ENCODE results near the gene PTPRA. TPM values are rescaled to one million over a fixed set of nuclear protein-coding genes. Genes with fewer than 3 reads are reported as not detected.

Gene PTPRA
- total RNA-seq, 1 experiment from 2014 or later = 58.4 TPM

DNA sequence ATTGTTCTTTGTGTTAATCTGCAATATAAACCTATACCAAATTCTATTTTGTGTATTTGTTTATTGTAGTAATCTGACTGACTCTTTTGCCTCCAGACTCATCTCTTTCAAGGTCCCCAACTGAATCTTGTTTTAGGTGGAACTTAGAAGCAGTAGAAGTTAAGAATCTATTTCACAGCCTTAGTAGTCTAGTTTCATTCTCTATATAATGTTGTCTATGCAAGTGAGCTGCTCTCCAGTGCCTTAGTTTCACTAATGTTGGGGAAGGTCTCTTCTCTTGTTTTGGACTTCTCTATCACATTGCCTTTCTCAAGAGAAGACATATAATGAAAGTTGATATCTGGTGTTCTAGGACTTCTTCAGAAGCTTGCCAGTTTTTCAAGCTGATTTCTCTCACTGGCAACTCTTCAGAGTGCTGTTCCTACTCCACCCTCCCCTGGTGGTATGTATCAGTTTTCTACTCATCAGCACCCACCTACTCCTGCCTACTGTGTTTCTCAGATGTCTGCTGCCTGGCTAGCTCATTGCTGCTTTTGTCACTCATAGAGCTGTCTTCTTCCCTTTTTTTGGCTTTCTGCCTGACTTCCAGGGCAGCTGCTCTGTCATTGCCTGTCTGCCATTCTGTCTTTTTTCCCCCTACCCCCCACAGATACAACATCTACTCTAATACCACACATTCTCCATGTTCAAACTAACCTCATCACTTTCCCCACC, 82.1 kb downstream of the PTPRA start:
- Histone ChIP-seq H3K4me2 (ENCODE audit: low read depth, low read length, poor library complexity, severe bottlenecking) (no peak overlapping the region), H3K9me2 (replicated peaks; ENCODE audit: insufficient read depth, low read length) (no peaks in the 10 kb centered on the region), H3K36me3 (ENCODE audit: insufficient read depth, low read length) (peaks cover 9% of the 10 kb centered on the region; the same call in 1 of the 2 replicates), H3K4me3 (ENCODE audit: low read length) (no peak overlapping the region), H4K20me1 (ENCODE audit: insufficient read depth, low read depth, low read length) (no peaks in the 10 kb centered on the region), H3K4me1 (ENCODE audit: low read length) (no peaks in the 10 kb centered on the region; the same call in 1 of the 2 replicates), H3K27ac (ENCODE audit: low read length) (no peak overlapping the region), H2AFZ (ENCODE audit: low read length) (no peak overlapping the region), H3K9me3 (ENCODE audit: low read length) (no peaks in the 10 kb centered on the region), H3K9ac (ENCODE audit: low read length) (no peak overlapping the region), H3K27me3 (ENCODE audit: low read length) (no peaks in the 10 kb centered on the region), H3K79me2 (ENCODE audit: low read length) (peaks cover 79% of the 10 kb centered on the region)
- no peak for DNase-seq

- no peak for DNase-seq
- no peak overlapping the region for H3K27ac ChIP-seq (ENCODE audit: low read length)
- peaks cover 9% of the 10 kb centered on the region; the same call in 1 of the 2 replicates for H3K36me3 ChIP-seq (ENCODE audit: insufficient read depth, low read length)
- peaks cover 79% of the 10 kb centered on the region for H3K79me2 ChIP-seq (ENCODE audit: low read length)
- H3K4me2 ChIP-seq (ENCODE audit: low read depth, low read length, poor library complexity, severe bottlenecking) = no peak overlapping the region
- H3K9ac ChIP-seq (ENCODE audit: low read length) = no peak overlapping the region
- H4K20me1 ChIP-seq (ENCODE audit: insufficient read depth, low read depth, low read length) = no peaks in the 10 kb centered on the region
- no peaks in the 10 kb centered on the region for H3K9me2 ChIP-seq (replicated peaks; ENCODE audit: insufficient read depth, low read length)
- H2AFZ ChIP-seq (ENCODE audit: low read length) = no peak overlapping the region
- no peaks in the 10 kb centered on the region for H3K9me3 ChIP-seq (ENCODE audit: low read length)
- no peak overlapping the region for H3K4me3 ChIP-seq (ENCODE audit: low read length)
- no peaks in the 10 kb centered on the region; the same call in 1 of the 2 replicates for H3K4me1 ChIP-seq (ENCODE audit: low read length)
- no peaks in the 10 kb centered on the region for H3K27me3 ChIP-seq (ENCODE audit: low read length)
Measured at GRCh38 chr20:2956480-2956879, 83.2 kb downstream of the PTPRA start.

GRCh38 chr20:2967841-2968240, 94.6 kb downstream of the PTPRA start:
- Histone ChIP-seq H3K36me3 (ENCODE audit: insufficient read depth, low read length) (no peaks in the 10 kb centered on the region; the same call in 1 of the 2 replicates), H3K4me3 (ENCODE audit: low read length) (no peak overlapping the region), H3K27ac (ENCODE audit: low read length) (no peak overlapping the region), H4K20me1 (ENCODE audit: insufficient read depth, low read depth, low read length) (no peaks in the 10 kb centered on the region), H3K4me1 (ENCODE audit: low read length) (no peaks in the 10 kb centered on the region), H2AFZ (ENCODE audit: low read length) (no peak overlapping the region), H3K4me2 (ENCODE audit: low read depth, low read length, poor library complexity, severe bottlenecking) (no peak overlapping the region), H3K9ac (ENCODE audit: low read length) (no peak overlapping the region), H3K79me2 (ENCODE audit: low read length) (peaks cover 60% of the 10 kb centered on the region), H3K9me3 (ENCODE audit: low read length) (no peaks in the 10 kb centered on the region), H3K9me2 (replicated peaks; ENCODE audit: insufficient read depth, low read length) (no peaks in the 10 kb centered on the region), H3K27me3 (ENCODE audit: low read length) (no peaks in the 10 kb centered on the region)
- DNase-seq = no peak

- no peaks in the 10 kb centered on the region for H3K9me2 ChIP-seq (replicated peaks; ENCODE audit: insufficient read depth, low read length)
- H4K20me1 ChIP-seq (ENCODE audit: insufficient read depth, low read depth, low read length) = no peaks in the 10 kb centered on the region
- no peak overlapping the region for H3K4me2 ChIP-seq (ENCODE audit: low read depth, low read length, poor library complexity, severe bottlenecking)
- peaks cover 3% of the 10 kb centered on the region; the same call in 1 of the 2 replicates for H3K36me3 ChIP-seq (ENCODE audit: insufficient read depth, low read length)
- DNase-seq = no peak
- H3K27me3 ChIP-seq (ENCODE audit: low read length) = no peaks in the 10 kb centered on the region
- H3K27ac ChIP-seq (ENCODE audit: low read length) = no peak overlapping the region
- H3K4me3 ChIP-seq (ENCODE audit: low read length) = no peak overlapping the region
- H3K9ac ChIP-seq (ENCODE audit: low read length) = no peak overlapping the region
- H3K9me3 ChIP-seq (ENCODE audit: low read length) = no peaks in the 10 kb centered on the region
- peaks cover 75% of the 10 kb centered on the region for H3K79me2 ChIP-seq (ENCODE audit: low read length)
- no peaks in the 10 kb centered on the region for H3K4me1 ChIP-seq (ENCODE audit: low read length)
- no peak overlapping the region for H2AFZ ChIP-seq (ENCODE audit: low read length)
Measured at GRCh38 chr20:2972126-2972525, 98.8 kb downstream of the PTPRA start.

GRCh38 chr20:2973574-2973973, 100.3 kb downstream of the PTPRA start:
- H3K79me2 ChIP-seq (ENCODE audit: low read length) = peaks cover 71% of the 10 kb centered on the region
- peaks cover 3% of the 10 kb centered on the region; the same call in 1 of the 2 replicates for H3K36me3 ChIP-seq (ENCODE audit: insufficient read depth, low read length)
- no peaks in the 10 kb centered on the region for H3K9me2 ChIP-seq (replicated peaks; ENCODE audit: insufficient read depth, low read length)
- no peak overlapping the region for H2AFZ ChIP-seq (ENCODE audit: low read length)
- H3K4me3 ChIP-seq (ENCODE audit: low read length) = no peak overlapping the region
- no peak overlapping the region for H3K4me2 ChIP-seq (ENCODE audit: low read depth, low read length, poor library complexity, severe bottlenecking)
- no peaks in the 10 kb centered on the region for H3K27me3 ChIP-seq (ENCODE audit: low read length)
- no peak overlapping the region for H3K27ac ChIP-seq (ENCODE audit: low read length)
- no peak for DNase-seq
- H3K9ac ChIP-seq (ENCODE audit: low read length) = no peak overlapping the region
- H3K4me1 ChIP-seq (ENCODE audit: low read length) = peaks cover 9% of the 10 kb centered on the region
- no peaks in the 10 kb centered on the region for H4K20me1 ChIP-seq (ENCODE audit: insufficient read depth, low read depth, low read length)
- no peaks in the 10 kb centered on the region for H3K9me3 ChIP-seq (ENCODE audit: low read length)

GRCh38 chr20:2978519-2978918, 105.2 kb downstream of the PTPRA start:
- no peak overlapping the region for H3K4me3 ChIP-seq (ENCODE audit: low read length)
- H3K4me1 ChIP-seq (ENCODE audit: low read length) = peaks cover 25% of the 10 kb centered on the region
- no peak overlapping the region for H2AFZ ChIP-seq (ENCODE audit: low read length)
- H3K9me2 ChIP-seq (replicated peaks; ENCODE audit: insufficient read depth, low read length) = no peaks in the 10 kb centered on the region
- no peak overlapping the region for H3K9ac ChIP-seq (ENCODE audit: low read length)
- H3K79me2 ChIP-seq (ENCODE audit: low read length) = peaks cover 74% of the 10 kb centered on the region
- no peaks in the 10 kb centered on the region for H3K27me3 ChIP-seq (ENCODE audit: low read length)
- H3K27ac ChIP-seq (ENCODE audit: low read length) = 0 out of 2 replicates have a peak overlapping the region, but pooled peaks have one; percentile 12
- DNase-seq = no peak
- H4K20me1 ChIP-seq (ENCODE audit: insufficient read depth, low read depth, low read length) = no peaks in the 10 kb centered on the region
- peak overlapping the region; percentile 8 for H3K4me2 ChIP-seq (ENCODE audit: low read depth, low read length, poor library complexity, severe bottlenecking)
- H3K36me3 ChIP-seq (ENCODE audit: insufficient read depth, low read length) = peaks cover 3% of the 10 kb centered on the region; the same call in 1 of the 2 replicates
- H3K9me3 ChIP-seq (ENCODE audit: low read length) = no peaks in the 10 kb centered on the region

- Histone ChIP-seq H2AFZ (ENCODE audit: low read length) (no peak overlapping the region), H3K9ac (ENCODE audit: low read length) (no peak overlapping the region)
Measured at GRCh38 chr20:2981646-2982045, 108.4 kb downstream of the PTPRA start.

DNA sequence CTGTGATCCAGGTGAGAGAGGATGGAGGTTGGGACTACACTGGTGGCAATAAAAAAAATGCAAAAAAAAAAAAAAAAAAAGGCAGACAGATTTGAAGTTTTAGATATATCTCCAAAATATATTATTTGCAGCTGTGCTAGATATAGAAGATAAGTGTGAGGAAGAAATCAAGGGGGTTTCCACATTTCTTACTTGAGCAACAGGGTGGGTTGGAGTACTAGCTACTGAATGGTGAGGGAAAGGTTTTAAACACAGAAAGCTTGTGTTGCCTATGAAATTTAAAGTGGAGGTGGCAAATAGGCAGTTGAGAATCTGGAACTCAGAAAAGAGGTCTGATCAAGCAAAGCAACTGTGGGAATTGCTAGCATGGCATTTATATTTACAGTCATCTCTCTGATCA, 110.2 kb downstream of the PTPRA start:
- Histone ChIP-seq H3K27me3 (ENCODE audit: low read length) (no peaks in the 10 kb centered on the region), H3K27ac (ENCODE audit: low read length) (no peak overlapping the region), H4K20me1 (ENCODE audit: insufficient read depth, low read depth, low read length) (no peaks in the 10 kb centered on the region), H3K79me2 (ENCODE audit: low read length) (peaks cover 59% of the 10 kb centered on the region), H3K4me1 (ENCODE audit: low read length) (peaks cover 26% of the 10 kb centered on the region), H3K9ac (ENCODE audit: low read length) (no peak overlapping the region), H3K36me3 (ENCODE audit: insufficient read depth, low read length) (peaks cover 11% of the 10 kb centered on the region; the same call in 1 of the 2 replicates), H3K4me3 (ENCODE audit: low read length) (no peak overlapping the region), H2AFZ (ENCODE audit: low read length) (no peak overlapping the region), H3K9me2 (replicated peaks; ENCODE audit: insufficient read depth, low read length) (no peaks in the 10 kb centered on the region), H3K4me2 (ENCODE audit: low read depth, low read length, poor library complexity, severe bottlenecking) (no peak overlapping the region), H3K9me3 (ENCODE audit: low read length) (no peaks in the 10 kb centered on the region)
- DNase-seq = no peak

More at GRCh38 chr20:2981646-2982045, 108.4 kb downstream of the PTPRA start:
- Histone ChIP-seq H3K4me3 (ENCODE audit: low read length) (no peak overlapping the region), H3K9me2 (replicated peaks; ENCODE audit: insufficient read depth, low read length) (no peaks in the 10 kb centered on the region), H4K20me1 (ENCODE audit: insufficient read depth, low read depth, low read length) (no peaks in the 10 kb centered on the region), H3K79me2 (ENCODE audit: low read length) (peaks cover 68% of the 10 kb centered on the region), H3K36me3 (ENCODE audit: insufficient read depth, low read length) (peaks cover 3% of the 10 kb centered on the region; the same call in 1 of the 2 replicates), H3K4me2 (ENCODE audit: low read depth, low read length, poor library complexity, severe bottlenecking) (no peak overlapping the region), H3K9me3 (ENCODE audit: low read length) (no peaks in the 10 kb centered on the region), H3K4me1 (ENCODE audit: low read length) (peaks cover 34% of the 10 kb centered on the region), H3K27ac (ENCODE audit: low read length) (no peak overlapping the region), H3K27me3 (ENCODE audit: low read length) (no peaks in the 10 kb centered on the region)
- DNase-seq = no peak

Data from Karpas-422 (cell line).